Fibroblast of pulmonary artery (primary cell): Measurements from ENCODE around the gene GNAZ.

Experiments used
- DNase-seq: peaks from one replicate; pipeline ENCODE4 v3.0.0-alpha.2; 2010; ENCODE audit warnings: low read depth
- H3K4me3 ChIP-seq: replicated peaks from 2 replicates; pipeline ENCODE4 v1.5.1; 2011; ENCODE audit warnings: low read depth, mild to moderate bottlenecking, control low read depth, low read length, moderate library complexity
- CTCF ChIP-seq: IDR thresholded peaks from 2 replicates; pipeline ENCODE4 v1.5.1; 2011; ENCODE audit warnings: mild to moderate bottlenecking, control low read depth, low read length, inconsistent platforms; ENCODE audit errors: missing control alignments

The GNAZ gene

GRCh38 chr22:23076896-23077572, 6.7 kb downstream of the GNAZ start:
- no peak overlapping the region for H3K4me3 ChIP-seq
- no peak for DNase-seq
- TF ChIP-seq CTCF = no peak

DNA sequence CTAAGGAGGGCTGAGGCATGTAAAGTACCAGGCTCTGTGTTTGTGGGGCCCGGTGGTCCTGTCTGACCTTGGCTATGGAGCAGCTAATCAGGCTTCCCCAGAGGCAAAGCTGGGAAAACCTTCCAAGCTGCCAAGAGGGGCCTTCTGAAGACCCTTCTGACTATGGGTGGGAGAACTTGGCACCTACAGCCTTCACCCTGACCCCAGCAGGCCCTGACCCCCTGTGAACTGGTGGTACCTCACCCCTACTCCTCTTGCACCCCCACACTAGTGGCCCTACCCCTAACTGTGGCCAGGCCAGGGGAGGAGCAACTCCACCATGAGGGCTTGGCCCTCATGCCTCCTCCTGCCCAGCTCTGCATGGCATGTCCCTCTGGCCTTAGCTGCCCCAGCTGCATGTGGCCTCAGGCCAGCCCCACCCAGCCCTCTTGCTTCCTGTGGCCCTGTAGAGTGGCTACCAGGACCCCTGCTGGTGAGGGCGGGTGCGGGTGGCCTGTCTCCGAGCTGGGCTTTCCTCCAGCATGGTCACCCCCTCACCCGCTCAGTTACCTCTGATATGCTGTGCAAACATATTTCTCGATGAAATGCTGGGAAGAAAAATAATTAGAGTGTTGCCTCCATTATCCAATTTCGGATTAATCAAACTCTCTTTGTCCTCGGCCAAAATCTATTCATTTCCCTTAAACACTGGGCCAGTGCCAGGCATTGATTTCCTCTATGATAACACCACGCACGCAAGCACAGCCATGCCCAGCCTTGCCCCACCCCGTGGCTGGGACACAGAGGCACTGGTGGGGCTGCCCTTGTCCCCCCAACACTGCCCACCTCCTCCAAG, 7.5 kb downstream of the GNAZ start:
- no peak overlapping the region for H3K4me3 ChIP-seq
- DNase-seq = no peak
- TF ChIP-seq CTCF = no peak

GRCh38 chr22:23078462-23078787, 8.1 kb downstream of the GNAZ start:
- DNase-seq = no peak
- no peak for TF ChIP-seq CTCF
- H3K4me3 ChIP-seq = no peak overlapping the region

- no peak for DNase-seq
- H3K4me3 ChIP-seq = no peak overlapping the region
- no peak for TF ChIP-seq CTCF
Measured at GRCh38 chr22:23079240-23079768, 9.0 kb downstream of the GNAZ start.

- no peak for DNase-seq
- TF ChIP-seq CTCF = no peak
- no peak overlapping the region for H3K4me3 ChIP-seq
Measured at GRCh38 chr22:23079814-23080521, 9.6 kb downstream of the GNAZ start.

GRCh38 chr22:23080613-23081290, 10.4 kb downstream of the GNAZ start:
- no peak overlapping the region for H3K4me3 ChIP-seq
- DNase-seq = no peak
- no peak for TF ChIP-seq CTCF
